Sigmoid colon (tissue), 4 donors: ENCODE measurements around the gene TRAF7.

Experiments used
- POLR2A ChIP-seq, 2 donors: fragments of 450-650 bp; IDR thresholded peaks; one replicate each; pipeline ENCODE4 v1.6.1; 2016; ENCODE audit warnings: antibody characterized with exemption in 2 of 2, mild to moderate bottlenecking in 2 of 2, moderate library complexity in 2 of 2
- POLR2AphosphoS5 ChIP-seq, 4 donors: sonication (generic); formaldehyde crosslinking; IDR thresholded peaks; one replicate each; pipeline ENCODE4 v1.6.1; 2017; ENCODE audit warnings: antibody characterized with exemption in 4 of 4

- no peak for TF ChIP-seq POLR2A (IDR thresholded peaks at IDR 0.05)
- no peak for TF ChIP-seq POLR2AphosphoS5 (IDR thresholded peaks at IDR 0.05)
Measured at GRCh38 chr16:2161911-2162310, 6.3 kb downstream of the TRAF7 start.
